NB4 (cell line): Measurements from ENCODE around the gene RAF1.

Experiments used
- CTCF ChIP-seq: IDR thresholded peaks from one replicate; pipeline ENCODE4 v1.5.1; 2012; ENCODE audit warnings: low read depth, low read length
- MAX ChIP-seq: IDR thresholded peaks from 2 replicates; pipeline ENCODE4 v1.6.1; 2011; ENCODE audit warnings: low read depth, low read length
- MYC ChIP-seq: IDR thresholded peaks from 2 replicates; pipeline ENCODE4 v1.6.1; 2011; ENCODE audit warnings: low read depth, low read length
- POLR2A ChIP-seq: IDR thresholded peaks from 2 replicates; pipeline ENCODE4 v1.6.1; 2011; ENCODE audit warnings: mild to moderate bottlenecking; ENCODE audit not compliant: insufficient read length; ENCODE audit errors: extremely low read depth

GRCh38 chr3:12559520-12559919 lies 104.4 kb downstream of the RAF1 start:
- TF ChIP-seq POLR2A: no peak
- no peak for TF ChIP-seq CTCF
- no peak for TF ChIP-seq MAX
- TF ChIP-seq MYC: no peak
